Measurements from ENCODE around the gene PPP1R18.
A peak's percentile ranks its signal among the peaks of the same experiment; 100 is the strongest.
"Not testable (repeated sequence)": the region's sequence is repeated elsewhere in the genome, so short reads cannot be mapped to it uniquely, and the experiment has no call there.

PPP1R18 gene

GRCh38 chr6:30719791-30720737, 33.6 kb upstream of the PPP1R18 start, which contains the start of gene TUBB:
Gene TUBB (plus strand): TSS chr6:30720352. CDS start chr6:30720507, 155 bp downstream.
- DNase-seq = peak; percentile 86 to 94 (median 92)

- peak in 1 of 6 experiments; percentile 10 for DNase-seq
Observed at GRCh38 chr6:30719356-30719755, 32.9 kb upstream of the PPP1R18 start.

- not testable (repeated sequence) for DNase-seq
Observed at GRCh38 chr6:30717845-30718720, 31.6 kb upstream of the PPP1R18 start.

- peak; percentile 92 to 100 (median 99) for DNase-seq
Observed at GRCh38 chr6:30717129-30717844, 30.8 kb upstream of the PPP1R18 start, which contains the start of gene MDC1. Gene MDC1 (minus strand): TSS chr6:30717281. CDS start chr6:30715175, 2,106 bp downstream.

GRCh38 chr6:30716879-30717128, 30.4 kb upstream of the PPP1R18 start:
- no peak for DNase-seq

- no peak for DNase-seq
Observed at GRCh38 chr6:30714263-30714662, 27.8 kb upstream of the PPP1R18 start.

GRCh38 chr6:30712441-30712945, 26.0 kb upstream of the PPP1R18 start:
- no peak for DNase-seq

GRCh38 chr6:30711758-30712380, 25.4 kb upstream of the PPP1R18 start:
- no peak for DNase-seq

GRCh38 chr6:30709101-30709868, 22.8 kb upstream of the PPP1R18 start:
- no peak for DNase-seq

GRCh38 chr6:30707281-30707850, 20.9 kb upstream of the PPP1R18 start:
- DNase-seq = no peak

GRCh38 chr6:30705620-30706019, 19.2 kb upstream of the PPP1R18 start:
- DNase-seq = no peak

GRCh38 chr6:30703821-30704220, 17.4 kb upstream of the PPP1R18 start:
- DNase-seq = no peak

GRCh38 chr6:30703011-30703410, 16.6 kb upstream of the PPP1R18 start:
- DNase-seq = no peak

GRCh38 chr6:30700340-30700739, 13.9 kb upstream of the PPP1R18 start:
- no peak for DNase-seq

- DNase-seq = no peak
Observed at GRCh38 chr6:30696432-30696831, 10.0 kb upstream of the PPP1R18 start.

GRCh38 chr6:30691208-30691847, 4.9 kb upstream of the PPP1R18 start:
- no peak for DNase-seq

GRCh38 chr6:30690403-30691207, 4.2 kb upstream of the PPP1R18 start, which contains the start of gene NRM:
Gene NRM (minus strand): TSS chr6:30690984. CDS start chr6:30690974, 10 bp downstream.
- DNase-seq = peak in 5 of 6 experiments; percentile 52 to 65 (median 60)

- no peak for DNase-seq
Observed at GRCh38 chr6:30689985-30690384, 3.5 kb upstream of the PPP1R18 start.

Measured in stimulated activated naive CD4-positive, alpha-beta T cell (primary cell).